ENCODE measurements around the gene VPS54.
"Not testable (repeated sequence)": the region's sequence is repeated elsewhere in the genome, so short reads cannot be mapped to it uniquely, and the experiment has no call there.

VPS54 gene

GRCh38 chr2:63993871-63994270 lies 25.4 kb downstream of the VPS54 start:
- Histone ChIP-seq H3K4me2 (ENCODE audit: low read depth, low read length, poor library complexity, severe bottlenecking) (no peak overlapping the region), H3K79me2 (ENCODE audit: insufficient read depth, low read length) (no peaks in the 10 kb centered on the region), H3K9me3 (ENCODE audit: insufficient read depth, low read length) (no peaks in the 10 kb centered on the region), H4K20me1 (ENCODE audit: low read depth, low read length) (no peaks in the 10 kb centered on the region), H3K4me3 (ENCODE audit: insufficient read depth, low read length, poor library complexity, severe bottlenecking) (no peak overlapping the region), H2AFZ (ENCODE audit: low read depth, low read length, severe bottlenecking) (no peak overlapping the region), H3F3A (ENCODE audit: insufficient read depth) (no peaks in the 10 kb centered on the region), H3K27ac (ENCODE audit: low read depth, low read length) (no peak overlapping the region), H3K36me3 (ENCODE audit: low read length) (no peaks in the 10 kb centered on the region), H3K27me3 (ENCODE audit: low read length) (no peaks in the 10 kb centered on the region), H3K9me2 (replicated peaks; ENCODE audit: insufficient read depth, low read length) (no peaks in the 10 kb centered on the region), H3K9ac (ENCODE audit: low read length) (no peak overlapping the region)
- TF ChIP-seq CTCF (IDR thresholded peaks at IDR 0.05; ENCODE audit: insufficient read depth, low read length, poor library complexity, severe bottlenecking) (no peak), EZH2phosphoT487 (conservative IDR thresholded peaks at IDR 0.05; ENCODE audit: low read length) (no peak)

GRCh38 chr2:63993130-63993584 lies 26.1 kb downstream of the VPS54 start:
- H4K20me1 ChIP-seq (ENCODE audit: low read depth, low read length); H2AFZ ChIP-seq (ENCODE audit: low read depth, low read length, severe bottlenecking); H3K27me3 ChIP-seq (ENCODE audit: low read length); H3F3A ChIP-seq (ENCODE audit: insufficient read depth); H3K9me3 ChIP-seq (ENCODE audit: insufficient read depth, low read length); H3K36me3 ChIP-seq (ENCODE audit: low read length); H3K4me2 ChIP-seq (ENCODE audit: low read depth, low read length, poor library complexity, severe bottlenecking); H3K9me2 ChIP-seq (replicated peaks; ENCODE audit: insufficient read depth, low read length); H3K9ac ChIP-seq (ENCODE audit: low read length); H3K27ac ChIP-seq (ENCODE audit: low read depth, low read length); H3K4me3 ChIP-seq (ENCODE audit: insufficient read depth, low read length, poor library complexity, severe bottlenecking); H3K79me2 ChIP-seq (ENCODE audit: insufficient read depth, low read length): not testable (repeated sequence)

- no peak overlapping the region for H3K4me3 ChIP-seq (ENCODE audit: insufficient read depth, low read length, poor library complexity, severe bottlenecking)
- H2AFZ ChIP-seq (ENCODE audit: low read depth, low read length, severe bottlenecking): no peak overlapping the region
- no peak overlapping the region for H3K27ac ChIP-seq (ENCODE audit: low read depth, low read length)
- no peaks in the 10 kb centered on the region for H3K9me2 ChIP-seq (replicated peaks; ENCODE audit: insufficient read depth, low read length)
- H3K9ac ChIP-seq (ENCODE audit: low read length): no peak overlapping the region
- TF ChIP-seq CTCF (IDR thresholded peaks at IDR 0.05; ENCODE audit: insufficient read depth, low read length, poor library complexity, severe bottlenecking): no peak
- TF ChIP-seq EZH2phosphoT487 (conservative IDR thresholded peaks at IDR 0.05; ENCODE audit: low read length): no peak
- H3K9me3 ChIP-seq (ENCODE audit: insufficient read depth, low read length): no peaks in the 10 kb centered on the region
- H3K27me3 ChIP-seq (ENCODE audit: low read length): no peaks in the 10 kb centered on the region
- no peaks in the 10 kb centered on the region for H4K20me1 ChIP-seq (ENCODE audit: low read depth, low read length)
- H3F3A ChIP-seq (ENCODE audit: insufficient read depth): no peaks in the 10 kb centered on the region
- H3K4me2 ChIP-seq (ENCODE audit: low read depth, low read length, poor library complexity, severe bottlenecking): no peak overlapping the region
- H3K36me3 ChIP-seq (ENCODE audit: low read length): no peaks in the 10 kb centered on the region
- no peaks in the 10 kb centered on the region for H3K79me2 ChIP-seq (ENCODE audit: insufficient read depth, low read length)
These were observed 27.1 kb downstream of the VPS54 start for GRCh38 chr2:63992061-63992685.

GRCh38 chr2:63991173-63991999 lies 27.8 kb downstream of the VPS54 start:
- not testable (repeated sequence) for H3K9me2 ChIP-seq (replicated peaks; ENCODE audit: insufficient read depth, low read length); H3K27ac ChIP-seq (ENCODE audit: low read depth, low read length); H3K9me3 ChIP-seq (ENCODE audit: insufficient read depth, low read length); H3K4me3 ChIP-seq (ENCODE audit: insufficient read depth, low read length, poor library complexity, severe bottlenecking); H3K4me2 ChIP-seq (ENCODE audit: low read depth, low read length, poor library complexity, severe bottlenecking); H3K9ac ChIP-seq (ENCODE audit: low read length); H4K20me1 ChIP-seq (ENCODE audit: low read depth, low read length); H3K27me3 ChIP-seq (ENCODE audit: low read length); H3K36me3 ChIP-seq (ENCODE audit: low read length); H2AFZ ChIP-seq (ENCODE audit: low read depth, low read length, severe bottlenecking); H3K79me2 ChIP-seq (ENCODE audit: insufficient read depth, low read length); H3F3A ChIP-seq (ENCODE audit: insufficient read depth)

All from SU-DHL-6 (cell line).